ENCODE measurements around the gene CYB5R3.
"Not testable (repeated sequence)": the region's sequence is repeated elsewhere in the genome, so short reads cannot be mapped to it uniquely, and the experiment has no call there.

The CYB5R3 gene

GRCh38 chr22:42623301-42623751 lies 25.9 kb downstream of the CYB5R3 start:
- DNase-seq = peak in 2 of 4 experiments; percentile 26 to 35

DNA sequence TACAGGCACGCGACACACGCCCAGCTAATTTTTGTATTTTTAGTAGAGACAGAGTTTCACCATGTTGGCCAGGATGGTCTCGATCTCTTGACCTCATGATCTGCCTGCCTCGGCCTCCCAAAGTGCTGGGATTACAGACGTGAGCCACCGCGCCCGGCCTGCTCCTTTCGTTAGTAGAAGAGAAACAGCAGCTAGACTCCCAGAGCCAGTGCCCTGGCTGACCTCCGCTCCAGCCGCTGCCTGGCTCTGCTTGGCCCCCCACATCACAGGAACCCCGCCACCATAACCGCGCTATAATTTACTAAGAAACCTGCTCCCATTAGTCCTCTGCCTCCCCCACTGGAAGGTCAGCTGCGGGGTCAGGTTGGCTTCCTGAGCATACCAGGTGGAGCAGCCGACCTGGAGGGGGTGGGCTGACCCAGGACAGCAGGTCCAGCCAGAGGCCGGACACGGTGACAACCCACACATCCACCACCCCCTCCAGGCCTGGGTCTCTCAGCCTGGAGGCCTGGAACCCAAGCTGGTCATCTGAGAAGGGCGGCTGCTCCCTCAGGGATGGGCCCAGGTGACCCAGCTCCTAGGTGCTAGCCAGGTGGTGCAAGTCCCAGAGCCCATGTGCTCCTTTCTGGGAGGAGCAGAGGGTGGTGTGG lies 27.0 kb downstream of the CYB5R3 start:
- no peak for DNase-seq

DNA sequence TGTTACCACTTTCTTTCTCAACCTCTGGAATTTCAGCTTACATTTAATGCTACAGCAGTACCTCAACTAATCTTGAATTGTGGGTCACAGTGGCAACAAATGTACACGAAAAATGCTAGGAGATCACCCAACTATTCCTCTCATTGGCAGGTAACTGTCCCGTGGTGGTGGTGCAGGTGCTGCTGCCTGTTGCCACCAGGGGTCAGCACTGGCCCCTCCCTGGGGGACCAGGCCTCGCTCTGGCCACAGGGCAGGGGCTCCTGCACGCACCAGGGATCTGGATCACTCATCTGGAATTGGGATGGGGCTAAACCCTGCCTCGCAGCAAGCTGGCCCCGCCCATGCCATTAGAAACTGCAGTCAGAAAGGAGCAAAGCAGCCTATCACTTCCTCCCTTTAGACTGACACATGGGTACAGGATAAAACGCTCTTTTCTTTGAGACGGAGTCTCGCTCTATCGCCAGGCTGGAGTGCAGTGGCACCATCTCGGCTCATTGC lies 27.6 kb downstream of the CYB5R3 start:
- DNase-seq = peak; percentile 50 to 77 (median 61)

- no peak for DNase-seq
Observed at GRCh38 chr22:42620084-42620483, 29.1 kb downstream of the CYB5R3 start.

DNA sequence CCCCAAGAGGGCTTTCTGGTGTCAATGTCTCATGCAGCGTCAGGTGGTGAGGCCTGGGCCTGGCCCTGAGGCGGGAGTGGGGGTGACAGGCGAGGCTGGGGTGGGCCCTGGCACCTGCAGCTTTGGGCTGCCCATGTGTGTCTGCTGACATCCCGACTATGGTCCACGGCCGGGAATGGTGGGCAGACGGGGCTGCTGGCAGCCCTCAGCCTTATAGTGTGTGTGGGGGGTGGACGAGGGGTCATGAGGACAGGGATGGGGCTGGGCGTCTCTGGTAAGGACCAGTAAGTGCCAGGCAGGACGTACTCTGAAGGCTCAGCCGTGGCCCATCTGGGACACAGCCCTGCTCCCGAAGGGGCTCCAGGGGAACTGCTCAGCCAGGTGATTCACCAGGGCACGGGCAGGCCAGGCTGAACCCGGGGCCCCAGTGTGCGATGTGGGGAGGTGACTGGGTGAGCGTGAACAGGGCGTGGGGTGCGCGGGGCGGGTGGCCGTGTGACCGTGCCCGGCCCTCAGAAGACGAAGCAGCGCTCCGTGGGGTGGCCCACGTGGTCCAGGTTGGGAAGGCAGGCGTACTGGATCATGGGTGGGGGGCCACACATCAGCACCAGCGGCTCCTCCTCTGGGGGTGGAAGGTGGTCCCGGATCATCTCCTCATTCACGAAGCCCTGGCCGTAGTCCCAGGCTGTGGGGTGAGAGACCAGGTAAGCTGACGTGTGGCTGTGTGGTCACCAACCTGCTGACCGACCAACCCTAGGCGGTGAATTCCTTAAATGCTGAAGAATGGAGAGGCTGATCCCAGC lies 29.7 kb downstream of the CYB5R3 start:
- DNase-seq = no peak

DNA sequence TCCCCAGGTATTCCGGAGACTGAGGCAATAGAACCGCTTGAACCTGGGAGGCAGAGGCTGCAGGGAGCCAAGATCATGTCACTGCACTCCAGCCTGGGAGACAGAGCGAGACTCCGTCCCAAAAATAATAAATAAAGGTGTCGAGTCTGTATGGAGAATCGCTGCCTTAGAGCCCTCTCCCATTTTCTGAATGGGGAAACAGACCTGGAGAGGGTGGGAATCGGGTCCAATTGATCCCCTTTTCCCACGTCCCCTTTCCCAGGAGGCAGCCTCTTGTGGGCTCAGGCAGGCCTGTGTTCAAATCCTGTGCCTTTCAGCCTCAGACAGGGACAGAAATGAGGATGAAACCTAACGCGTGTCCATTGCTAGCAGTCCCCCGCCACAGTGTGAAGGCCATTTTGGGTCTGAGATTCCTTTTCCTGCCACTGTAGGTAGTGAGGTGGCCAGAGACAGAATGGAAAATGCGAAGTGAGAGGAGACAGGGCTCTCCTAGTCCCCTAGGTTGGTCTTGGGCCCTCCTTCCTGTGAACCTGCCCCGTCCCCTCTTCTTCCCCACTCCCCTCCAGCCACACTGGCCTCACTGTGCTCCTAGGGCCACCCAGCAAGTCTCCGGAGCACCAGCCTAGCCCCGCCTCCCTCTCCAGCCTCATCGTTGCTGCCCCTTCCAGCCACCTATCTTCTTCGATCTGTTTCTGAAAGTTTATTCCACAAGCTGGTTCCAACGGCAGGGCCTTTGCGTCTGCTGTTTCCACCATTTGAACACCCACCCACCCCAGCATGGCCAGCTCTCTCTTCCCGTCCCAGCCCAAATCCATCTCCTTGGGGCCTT lies 31.8 kb downstream of the CYB5R3 start:
- DNase-seq = no peak

DNA sequence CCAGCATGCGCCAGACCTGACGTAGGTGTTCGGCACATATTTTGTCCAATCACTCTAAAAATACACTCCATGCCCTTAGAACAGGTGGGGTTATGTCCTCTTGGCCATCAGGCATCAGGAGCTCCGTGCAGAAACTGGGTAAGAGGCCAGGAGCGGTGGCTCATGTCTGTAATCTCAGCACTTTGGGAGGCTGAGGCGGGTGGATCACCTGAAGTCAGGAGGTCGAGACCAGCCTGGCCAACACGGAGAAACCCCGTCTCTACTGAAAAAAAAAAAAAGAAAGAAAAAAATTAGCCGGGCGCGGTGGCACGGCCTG lies 33.4 kb downstream of the CYB5R3 start:
- DNase-seq = not testable (repeated sequence)

- DNase-seq = peak; percentile 94 to 98 (median 96)
Observed at GRCh38 chr22:42615092-42615859, 33.9 kb downstream of the CYB5R3 start.

DNA sequence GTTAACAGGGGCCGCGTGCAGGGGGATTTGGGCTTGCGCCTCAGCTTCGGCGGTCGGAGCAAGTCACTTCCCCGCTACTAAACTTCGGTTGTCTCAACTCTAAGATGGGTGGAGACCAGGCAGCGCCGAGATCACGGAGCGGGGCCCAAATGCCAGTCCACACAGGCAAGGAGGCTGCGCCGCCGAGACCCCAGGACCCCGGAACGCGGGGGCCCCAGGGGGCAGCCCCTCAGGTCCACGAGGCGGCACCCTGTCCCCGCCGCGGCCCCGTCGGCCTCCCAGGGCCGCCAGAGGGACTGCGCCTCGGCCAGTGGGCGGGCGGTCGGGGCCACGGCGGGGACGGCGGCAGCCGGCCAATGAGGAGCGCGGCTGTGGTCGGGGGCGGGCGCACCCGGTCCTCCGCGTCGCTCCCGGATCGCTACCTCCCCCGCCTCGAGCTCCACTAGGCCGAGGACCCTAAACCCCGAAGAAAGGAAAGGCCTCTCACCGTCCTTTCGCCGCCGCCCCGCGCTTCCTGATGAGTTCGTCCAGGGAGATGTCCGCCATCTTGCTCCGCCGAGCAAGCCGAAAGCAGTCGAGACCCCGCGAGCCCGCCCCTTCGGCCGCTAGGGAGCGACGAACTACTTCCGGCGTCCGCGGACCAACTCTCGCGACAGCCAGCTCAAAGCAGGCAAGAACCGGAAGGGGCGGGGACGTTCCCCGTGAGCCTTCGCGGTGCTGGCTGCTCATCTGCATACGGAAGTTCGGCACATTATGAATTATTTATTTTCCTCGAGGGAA lies 34.7 kb downstream of the CYB5R3 start, which contains the start of gene POLDIP3:
Gene POLDIP3 (minus strand): TSS at position 572 of the 780 bp plus-strand sequence. CDS start 26 bp downstream, at position 546.
- peak; percentile 99 to 100 (median 100) for DNase-seq

- peak; percentile 54 to 80 (median 66) for DNase-seq
Observed at GRCh38 chr22:42613872-42614301, 35.3 kb downstream of the CYB5R3 start.

- DNase-seq = no peak
Observed at GRCh38 chr22:42612336-42612735, 36.9 kb downstream of the CYB5R3 start.

DNA sequence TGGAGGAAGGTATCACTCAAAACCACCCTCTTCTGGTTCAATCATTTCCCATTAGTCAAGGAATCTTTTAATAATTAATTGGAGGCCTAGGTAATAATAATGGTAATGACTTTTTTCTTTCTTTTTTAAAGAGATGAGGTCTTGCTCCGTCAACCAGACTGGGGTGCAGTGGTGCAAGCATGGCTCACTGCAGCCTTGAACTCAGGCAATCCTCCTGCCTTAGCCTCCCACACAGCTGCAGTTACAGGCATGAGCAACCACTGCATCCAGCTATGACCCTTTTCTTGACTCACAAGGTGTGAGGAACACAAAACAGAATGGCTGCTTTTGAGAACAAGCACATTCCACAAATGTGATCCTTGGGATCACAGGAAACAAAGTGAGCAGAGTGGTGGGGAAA lies 38.1 kb downstream of the CYB5R3 start:
- peak in 3 of 4 experiments; percentile 43 to 53 (median 46) for DNase-seq

- DNase-seq = peak in 1 of 4 experiments; percentile 31
Observed at GRCh38 chr22:42610186-42610585, 39.0 kb downstream of the CYB5R3 start.

GRCh38 chr22:42608823-42609361 lies 40.3 kb downstream of the CYB5R3 start:
- DNase-seq = no peak

- no peak for DNase-seq
Observed at GRCh38 chr22:42608136-42608822, 40.9 kb downstream of the CYB5R3 start.

GRCh38 chr22:42607641-42608040 lies 41.6 kb downstream of the CYB5R3 start:
- not testable (repeated sequence) for DNase-seq

- no peak for DNase-seq
Observed at GRCh38 chr22:42604403-42604802, 44.8 kb downstream of the CYB5R3 start.

DNA sequence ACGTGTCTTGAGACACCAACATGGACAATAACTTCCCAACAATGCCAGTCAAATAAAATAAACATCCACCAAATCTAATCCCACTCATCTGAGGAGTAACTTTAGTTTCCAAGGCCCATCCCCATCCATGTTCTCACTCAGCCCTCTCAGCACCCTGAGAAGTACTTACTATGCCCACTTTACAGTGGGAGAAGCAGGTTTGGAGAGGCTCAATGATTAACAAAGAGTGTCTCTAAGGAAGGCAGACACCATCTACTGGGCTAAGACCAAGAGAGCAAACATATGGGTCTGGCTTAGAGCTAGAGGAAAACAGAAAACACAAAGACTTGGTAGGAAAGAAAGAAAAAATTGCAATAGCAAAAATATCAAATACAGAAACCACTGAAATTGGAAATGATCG lies 45.8 kb downstream of the CYB5R3 start:
- no peak for DNase-seq

GRCh38 chr22:42602470-42602869 lies 46.7 kb downstream of the CYB5R3 start:
- no peak for DNase-seq

- DNase-seq = no peak
Observed at GRCh38 chr22:42601879-42602465, 47.2 kb downstream of the CYB5R3 start.

Data from suppressor macrophage (primary cell).